ENCODE measurements around the gene HIC1. TPM values are rescaled to one million over a fixed set of nuclear protein-coding genes. Genes with fewer than 3 reads are reported as not detected.

Gene HIC1
- total and polyA plus RNA-seq, 2 experiments from 2014 or later: 0.17 to 0.26 TPM

DNA sequence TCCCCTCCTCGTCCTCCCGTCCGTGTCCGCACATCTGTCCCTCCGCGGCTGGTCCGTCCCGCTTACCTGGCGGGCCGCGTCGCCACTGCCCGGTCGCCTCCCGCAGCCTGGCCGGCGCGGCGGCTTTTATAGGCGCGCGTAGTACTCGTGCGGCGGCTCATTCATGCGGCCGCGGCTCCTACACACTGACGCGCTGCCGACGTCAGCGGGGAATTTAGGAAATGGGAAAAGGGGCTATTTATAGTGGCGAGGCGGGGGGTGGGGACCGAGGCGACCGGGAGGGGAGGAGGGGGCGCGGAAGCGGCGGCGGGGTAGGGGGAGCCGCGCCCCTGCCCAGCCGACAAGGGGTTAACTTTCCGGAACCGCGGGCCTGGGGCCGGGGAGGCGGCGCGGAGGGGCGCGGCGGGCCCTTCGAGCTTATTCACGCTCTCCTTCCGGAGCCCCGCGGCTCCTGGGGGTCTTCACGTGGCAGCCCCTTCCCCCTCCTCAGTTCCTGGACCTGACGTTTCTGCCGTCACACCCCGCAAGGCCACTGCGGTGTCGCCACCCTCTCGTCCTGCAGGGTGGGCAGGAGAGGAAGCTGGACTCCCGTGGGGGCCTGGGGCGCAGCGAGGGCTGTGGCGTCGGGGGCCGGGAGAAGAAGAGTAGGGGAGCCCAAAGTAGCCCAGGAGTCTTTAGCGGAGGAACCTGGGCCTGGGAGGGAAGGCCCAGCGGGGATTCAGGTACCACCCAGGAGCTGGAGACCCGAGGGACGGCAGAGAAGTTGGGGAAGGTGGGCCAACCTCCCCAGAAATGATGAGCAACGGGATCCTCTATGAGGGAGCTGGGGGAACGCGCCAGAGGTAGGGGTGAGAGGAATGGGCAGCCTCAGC, 3.6 kb upstream of the HIC1 start:
- H3K4me1 ChIP-seq (ENCODE audit: insufficient read depth): peaks cover 6% of the 10 kb centered on the region; the same call in 1 of the 2 replicates
- H3K4me3 Mint-ChIP-seq: peak overlapping the region; percentile 55
- H3K27ac Mint-ChIP-seq: no peak overlapping the region
- DNase-seq (ENCODE audit: low spot score) (peak; percentile 77), ATAC-seq (0 out of 3 replicates have a peak, but pooled peaks have one; percentile 1)
- peaks cover 93% of the 10 kb centered on the region for H3K27me3 ChIP-seq (ENCODE audit: insufficient read depth)
- H2AFZ ChIP-seq: no peak overlapping the region
- H3K79me2 ChIP-seq (replicated peaks; ENCODE audit: insufficient read depth): no peaks in the 10 kb centered on the region
- H3K36me3 ChIP-seq (ENCODE audit: insufficient read depth): no peaks in the 10 kb centered on the region
- H3K9me2 ChIP-seq (ENCODE audit: insufficient read depth): no peaks in the 10 kb centered on the region
- H3K9me3 Mint-ChIP-seq: no peaks in the 10 kb centered on the region; the same call in 2 of the 3 replicates
- TF ChIP-seq ZNF114 (CRISPR knock-in tag; IDR thresholded peaks at IDR 0.05) (no peak), CREB1 (CRISPR knock-in tag; IDR thresholded peaks at IDR 0.05; ENCODE audit: low read depth) (peak; percentile 69), EZH2 (IDR thresholded peaks at IDR 0.05; ENCODE audit: low read depth, unreplicated experiment) (peak; percentile 81)
- TF ChIP-seq, protein P1, sequence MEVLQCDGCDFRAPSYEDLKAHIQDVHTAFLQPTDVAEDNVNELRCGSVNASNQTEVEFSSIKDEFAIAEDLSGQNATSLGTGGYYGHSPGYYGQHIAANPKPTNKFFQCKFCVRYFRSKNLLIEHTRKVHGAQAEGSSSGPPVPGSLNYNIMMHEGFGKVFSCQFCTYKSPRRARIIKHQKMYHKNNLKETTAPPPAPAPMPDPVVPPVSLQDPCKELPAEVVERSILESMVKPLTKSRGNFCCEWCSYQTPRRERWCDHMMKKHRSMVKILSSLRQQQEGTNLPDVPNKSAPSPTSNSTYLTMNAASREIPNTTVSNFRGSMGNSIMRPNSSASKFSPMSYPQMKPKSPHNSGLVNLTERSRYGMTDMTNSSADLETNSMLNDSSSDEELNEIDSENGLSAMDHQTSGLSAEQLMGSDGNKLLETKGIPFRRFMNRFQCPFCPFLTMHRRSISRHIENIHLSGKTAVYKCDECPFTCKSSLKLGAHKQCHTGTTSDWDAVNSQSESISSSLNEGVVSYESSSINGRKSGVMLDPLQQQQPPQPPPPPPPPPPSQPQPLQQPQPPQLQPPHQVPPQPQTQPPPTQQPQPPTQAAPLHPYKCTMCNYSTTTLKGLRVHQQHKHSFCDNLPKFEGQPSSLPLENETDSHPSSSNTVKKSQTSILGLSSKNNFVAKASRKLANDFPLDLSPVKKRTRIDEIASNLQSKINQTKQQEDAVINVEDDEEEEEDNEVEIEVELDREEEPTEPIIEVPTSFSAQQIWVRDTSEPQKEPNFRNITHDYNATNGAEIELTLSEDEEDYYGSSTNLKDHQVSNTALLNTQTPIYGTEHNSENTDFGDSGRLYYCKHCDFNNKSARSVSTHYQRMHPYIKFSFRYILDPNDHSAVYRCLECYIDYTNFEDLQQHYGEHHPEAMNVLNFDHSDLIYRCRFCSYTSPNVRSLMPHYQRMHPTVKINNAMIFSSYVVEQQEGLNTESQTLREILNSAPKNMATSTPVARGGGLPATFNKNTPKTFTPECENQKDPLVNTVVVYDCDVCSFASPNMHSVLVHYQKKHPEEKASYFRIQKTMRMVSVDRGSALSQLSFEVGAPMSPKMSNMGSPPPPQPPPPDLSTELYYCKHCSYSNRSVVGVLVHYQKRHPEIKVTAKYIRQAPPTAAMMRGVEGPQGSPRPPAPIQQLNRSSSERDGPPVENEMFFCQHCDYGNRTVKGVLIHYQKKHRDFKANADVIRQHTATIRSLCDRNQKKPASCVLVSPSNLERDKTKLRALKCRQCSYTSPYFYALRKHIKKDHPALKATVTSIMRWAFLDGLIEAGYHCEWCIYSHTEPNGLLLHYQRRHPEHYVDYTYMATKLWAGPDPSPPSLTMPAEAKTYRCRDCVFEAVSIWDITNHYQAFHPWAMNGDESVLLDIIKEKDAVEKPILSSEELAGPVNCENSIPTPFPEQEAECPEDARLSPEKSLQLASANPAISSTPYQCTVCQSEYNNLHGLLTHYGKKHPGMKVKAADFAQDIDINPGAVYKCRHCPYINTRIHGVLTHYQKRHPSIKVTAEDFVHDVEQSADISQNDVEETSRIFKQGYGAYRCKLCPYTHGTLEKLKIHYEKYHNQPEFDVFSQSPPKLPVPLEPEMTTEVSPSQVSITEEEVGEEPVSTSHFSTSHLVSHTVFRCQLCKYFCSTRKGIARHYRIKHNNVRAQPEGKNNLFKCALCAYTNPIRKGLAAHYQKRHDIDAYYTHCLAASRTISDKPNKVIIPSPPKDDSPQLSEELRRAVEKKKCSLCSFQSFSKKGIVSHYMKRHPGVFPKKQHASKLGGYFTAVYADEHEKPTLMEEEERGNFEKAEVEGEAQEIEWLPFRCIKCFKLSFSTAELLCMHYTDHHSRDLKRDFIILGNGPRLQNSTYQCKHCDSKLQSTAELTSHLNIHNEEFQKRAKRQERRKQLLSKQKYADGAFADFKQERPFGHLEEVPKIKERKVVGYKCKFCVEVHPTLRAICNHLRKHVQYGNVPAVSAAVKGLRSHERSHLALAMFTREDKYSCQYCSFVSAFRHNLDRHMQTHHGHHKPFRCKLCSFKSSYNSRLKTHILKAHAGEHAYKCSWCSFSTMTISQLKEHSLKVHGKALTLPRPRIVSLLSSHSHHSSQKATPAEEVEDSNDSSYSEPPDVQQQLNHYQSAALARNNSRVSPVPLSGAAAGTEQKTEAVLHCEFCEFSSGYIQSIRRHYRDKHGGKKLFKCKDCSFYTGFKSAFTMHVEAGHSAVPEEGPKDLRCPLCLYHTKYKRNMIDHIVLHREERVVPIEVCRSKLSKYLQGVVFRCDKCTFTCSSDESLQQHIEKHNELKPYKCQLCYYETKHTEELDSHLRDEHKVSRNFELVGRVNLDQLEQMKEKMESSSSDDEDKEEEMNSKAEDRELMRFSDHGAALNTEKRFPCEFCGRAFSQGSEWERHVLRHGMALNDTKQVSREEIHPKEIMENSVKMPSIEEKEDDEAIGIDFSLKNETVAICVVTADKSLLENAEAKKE (CRISPR knock-in tag; IDR thresholded peaks at IDR 0.05): no peak
- no peaks in the 10 kb centered on the region; the same call in 2 of the 3 replicates for H3K4me1 Mint-ChIP-seq
- H4K20me1 ChIP-seq (replicated peaks; ENCODE audit: insufficient read depth): no peaks in the 10 kb centered on the region; the same call in 1 of the 2 replicates
- H3F3A ChIP-seq (replicated peaks; ENCODE audit: low read depth): peaks cover 12% of the 10 kb centered on the region; the same call in 1 of the 2 replicates
- H3K36me3 Mint-ChIP-seq (ENCODE audit: low read depth): no peaks in the 10 kb centered on the region; the same call in 2 of the 3 replicates
- no peak overlapping the region for H3K27ac ChIP-seq (ENCODE audit: low read depth)
- peak overlapping the region; percentile 73 for H3K4me2 ChIP-seq
- peak overlapping the region; percentile 50 for H3K4me3 ChIP-seq
- peaks cover 61% of the 10 kb centered on the region for H3K27me3 Mint-ChIP-seq (ENCODE audit: insufficient read depth, low read depth, poor library complexity)

Measured in GM23338 (cell line).